Choroid plexus epithelial cell (primary cell): ENCODE measurements around the gene CD200.
A peak's percentile ranks its signal among the peaks of the same experiment; 100 is the strongest.
"Not testable (repeated sequence)": the region's sequence is repeated elsewhere in the genome, so short reads cannot be mapped to it uniquely, and the experiment has no call there.

ENCODE experiments used
- DNase-seq: peaks from one replicate; pipeline ENCODE4 v3.0.0-alpha.2; 2010; ENCODE audit warnings: low read depth
- H3K4me3 ChIP-seq: 2 replicates; pipeline ENCODE4 v1.5.1; 2011; ENCODE audit warnings: low read depth, mild to moderate bottlenecking, control low read depth, low read length, moderate library complexity
- CTCF ChIP-seq: conservative IDR thresholded peaks from 2 replicates; pipeline ENCODE4 v1.5.1; 2011; ENCODE audit warnings: low read depth, mild to moderate bottlenecking, control low read depth, inconsistent platforms, low read length, moderate library complexity

The CD200 gene

GRCh38 chr3:112376241-112376911, 43.4 kb downstream of the CD200 start:
- TF ChIP-seq CTCF, result no peak
- no peak for DNase-seq
- H3K4me3 ChIP-seq, result no peak overlapping the region

GRCh38 chr3:112376992-112377391, 44.0 kb downstream of the CD200 start:
- no peak overlapping the region for H3K4me3 ChIP-seq
- TF ChIP-seq CTCF, result no peak
- DNase-seq, result peak; percentile 48

GRCh38 chr3:112377568-112378071, 44.7 kb downstream of the CD200 start:
- H3K4me3 ChIP-seq, result no peak overlapping the region
- no peak for TF ChIP-seq CTCF
- DNase-seq, result peak; percentile 80

GRCh38 chr3:112378347-112378746, 45.4 kb downstream of the CD200 start:
- H3K4me3 ChIP-seq, result not testable (repeated sequence)
- peak; percentile 79 for DNase-seq

- TF ChIP-seq CTCF, result no peak
- H3K4me3 ChIP-seq, result no peak overlapping the region
- peak; percentile 99 for DNase-seq
These were observed 46.2 kb downstream of the CD200 start for GRCh38 chr3:112379020-112379690.

- DNase-seq, result no peak
- H3K4me3 ChIP-seq, result no peak overlapping the region
- no peak for TF ChIP-seq CTCF
These were observed 49.0 kb downstream of the CD200 start for GRCh38 chr3:112381673-112382542.

- no peak for TF ChIP-seq CTCF
- no peak for DNase-seq
- no peak overlapping the region for H3K4me3 ChIP-seq
These were observed 49.7 kb downstream of the CD200 start for GRCh38 chr3:112382543-112383160.
